HG02610 (cell line): ENCODE results near the gene MYO1H.

Experiments
- ATAC-seq: cut with Tn5 transposase; IDR thresholded peaks from one replicate; pipeline ENCODE4 v1.9.1; 2021; ENCODE audit warnings: mild to moderate bottlenecking, moderate library complexity; ENCODE audit not compliant: unreplicated experiment

MYO1H gene

GRCh38 chr12:109447482-109447881, 99.8 kb downstream of the MYO1H start:
- ATAC-seq = no peak

- ATAC-seq = no peak
These were observed 100.6 kb downstream of the MYO1H start for GRCh38 chr12:109448272-109448671.

GRCh38 chr12:109448707-109449390, 101.1 kb downstream of the MYO1H start:
- no peak for ATAC-seq

- no peak for ATAC-seq
These were observed 102.3 kb downstream of the MYO1H start for GRCh38 chr12:109449845-109450532.

GRCh38 chr12:109450980-109451379, 103.3 kb downstream of the MYO1H start:
- ATAC-seq = no peak

- no peak for ATAC-seq
These were observed 103.7 kb downstream of the MYO1H start for GRCh38 chr12:109451400-109451799.

- no peak for ATAC-seq
These were observed 104.8 kb downstream of the MYO1H start for GRCh38 chr12:109452489-109452888.

GRCh38 chr12:109455706-109456105, 108.0 kb downstream of the MYO1H start:
- ATAC-seq = no peak

- no peak for ATAC-seq
These were observed 110.4 kb downstream of the MYO1H start for GRCh38 chr12:109458086-109458485.

GRCh38 chr12:109458771-109459208, 111.1 kb downstream of the MYO1H start:
- ATAC-seq = no peak

GRCh38 chr12:109459247-109459646, 111.5 kb downstream of the MYO1H start:
- no peak for ATAC-seq

GRCh38 chr12:109460538-109460937, 112.8 kb downstream of the MYO1H start:
- no peak for ATAC-seq

- no peak for ATAC-seq
These were observed 113.5 kb downstream of the MYO1H start for GRCh38 chr12:109461049-109461845.

- ATAC-seq = no peak
These were observed 114.4 kb downstream of the MYO1H start for GRCh38 chr12:109461846-109462756.

- ATAC-seq = no peak
These were observed 115.4 kb downstream of the MYO1H start for GRCh38 chr12:109462868-109463692.

- ATAC-seq = no peak
These were observed 116.1 kb downstream of the MYO1H start for GRCh38 chr12:109463756-109464155.

- ATAC-seq = no peak
These were observed 117.1 kb downstream of the MYO1H start for GRCh38 chr12:109464642-109465351.

GRCh38 chr12:109466305-109466704, 118.6 kb downstream of the MYO1H start:
- no peak for ATAC-seq

- ATAC-seq = no peak
These were observed 119.1 kb downstream of the MYO1H start for GRCh38 chr12:109466821-109467220.
